HEK293 (cell line): ENCODE measurements around the gene NSFL1C.

Experiments
- CTCF ChIA-PET: fragments of 350-600 bp; formaldehyde crosslinking; extraction: SDS; loops from one replicate; lab custom pipeline; 2021; ENCODE audit warnings: antibody characterized with exemption; lab: Yijun Ruan, JAX
- POLR2A ChIA-PET: fragments of 300-600 bp; formaldehyde crosslinking; extraction: SDS; loops from one replicate; lab custom pipeline; 2020; ENCODE audit warnings: antibody characterized with exemption, inconsistent platforms; lab: Yijun Ruan, JAX
- H3K27ac ChIP-seq: fragments of 200-500 bp; sonication (Bioruptor generic); 2 replicates; pipeline ENCODE4 v1.5.1; 2014; ENCODE audit warnings: low read depth, low read length, control low read depth, inconsistent platforms; ENCODE audit errors: extremely low read depth
- H3K36me3 ChIP-seq, 2 experiments: fragments of 200-500 bp in 1 of 2; sonication (Bioruptor generic) in 1 of 2; 1 replicate in 1 of 2; 2 replicates in 1 of 2; pipeline ENCODE4 v1.5.1; 2014 to 2017; ENCODE audit warnings: inconsistent platforms in 2 of 2, low read length in 2 of 2; ENCODE audit not compliant: control insufficient read depth in 2 of 2, insufficient read depth in 1 of 2
- H3K4me1 ChIP-seq: fragments of 200-500 bp; sonication (Bioruptor generic); 2 replicates; pipeline ENCODE4 v1.5.1; 2014; ENCODE audit warnings: mild to moderate bottlenecking, low read length, inconsistent platforms; ENCODE audit not compliant: control insufficient read depth, insufficient read depth
- H3K4me3 ChIP-seq: 2 replicates; pipeline ENCODE4 v1.5.1; 2011; ENCODE audit warnings: low read depth, mild to moderate bottlenecking, control low read depth, low read length, moderate library complexity
- H3K9me3 ChIP-seq: fragments of 200-500 bp; sonication (Bioruptor generic); 2 replicates; pipeline ENCODE4 v1.5.1; 2014; ENCODE audit warnings: low read depth, low read length, inconsistent platforms; ENCODE audit not compliant: control insufficient read depth, insufficient read depth
- HOXC10 ChIP-seq: sonication (generic); formaldehyde crosslinking; IDR thresholded peaks from 2 replicates; pipeline ENCODE4 v1.8.1; 2023; ENCODE audit warnings: mild to moderate bottlenecking, missing genetic modification reagents
- MZF1 ChIP-seq: fragments of 450-650 bp; formaldehyde crosslinking; IDR thresholded peaks from 2 replicates; pipeline ENCODE4 v1.5.1; 2017; ENCODE audit warnings: missing biosample characterization, missing genetic modification characterization, borderline replicate concordance
- SP2 ChIP-seq: fragments of 450-650 bp; formaldehyde crosslinking; IDR thresholded peaks from 2 replicates; pipeline ENCODE4 v1.5.1; 2016; ENCODE audit warnings: missing biosample characterization, missing genetic modification characterization
- ZFP69B ChIP-seq: fragments of 450-650 bp; formaldehyde crosslinking; IDR thresholded peaks from 2 replicates; pipeline ENCODE4 v1.5.1; 2016; ENCODE audit warnings: missing biosample characterization, missing genetic modification characterization
- ZNF114 ChIP-seq: fragments of 450-650 bp; formaldehyde crosslinking; IDR thresholded peaks from 2 replicates; pipeline ENCODE4 v1.5.0; 2017; ENCODE audit warnings: missing biosample characterization, missing genetic modification characterization
- ZNF248 ChIP-seq: fragments of 450-650 bp; formaldehyde crosslinking; IDR thresholded peaks from 2 replicates; pipeline ENCODE4 v1.5.1; 2017; ENCODE audit warnings: missing biosample characterization, missing genetic modification characterization
- ZNF311 ChIP-seq: fragments of 450-650 bp; formaldehyde crosslinking; IDR thresholded peaks from 2 replicates; pipeline ENCODE4 v1.5.1; 2017; ENCODE audit warnings: missing biosample characterization, missing genetic modification characterization, borderline replicate concordance
- ZNF416 ChIP-seq: fragments of 450-650 bp; formaldehyde crosslinking; IDR thresholded peaks from 2 replicates; pipeline ENCODE4 v1.5.1; 2016; ENCODE audit warnings: missing biosample characterization, missing genetic modification characterization
- ZNF426 ChIP-seq: fragments of 450-650 bp; formaldehyde crosslinking; IDR thresholded peaks from 2 replicates; pipeline ENCODE4 v1.5.1; 2017; ENCODE audit warnings: missing biosample characterization, missing genetic modification characterization, mild to moderate bottlenecking, inconsistent platforms, moderate library complexity
- ZNF473 ChIP-seq: fragments of 450-650 bp; formaldehyde crosslinking; IDR thresholded peaks from 2 replicates; pipeline ENCODE4 v1.5.1; 2017; ENCODE audit warnings: missing biosample characterization, missing genetic modification characterization
- ZNF521 ChIP-seq: fragments of 450-650 bp; formaldehyde crosslinking; IDR thresholded peaks from 2 replicates; pipeline ENCODE4 v1.5.1; 2017; ENCODE audit warnings: missing biosample characterization, mild to moderate bottlenecking, missing genetic modification characterization
- ZNF624 ChIP-seq: fragments of 450-650 bp; formaldehyde crosslinking; IDR thresholded peaks from 2 replicates; pipeline ENCODE4 v1.5.1; 2017; ENCODE audit warnings: missing biosample characterization, missing genetic modification characterization
- ZNF654 ChIP-seq: fragments of 450-650 bp; formaldehyde crosslinking; IDR thresholded peaks from 2 replicates; pipeline ENCODE4 v1.5.1; 2016; ENCODE audit warnings: low read depth, missing biosample characterization, missing genetic modification characterization
- ZNF768 ChIP-seq: fragments of 450-650 bp; formaldehyde crosslinking; IDR thresholded peaks from 2 replicates; pipeline ENCODE4 v1.5.1; 2018; ENCODE audit warnings: missing biosample characterization, mild to moderate bottlenecking, missing genetic modification characterization
- ZNF843 ChIP-seq: fragments of 450-650 bp; formaldehyde crosslinking; IDR thresholded peaks from 2 replicates; pipeline ENCODE4 v1.5.1; 2016; ENCODE audit warnings: missing biosample characterization, missing genetic modification characterization
- TF ChIP-seq, protein P1 (sequence below): fragments of 450-650 bp; formaldehyde crosslinking; IDR thresholded peaks from 2 replicates; pipeline ENCODE4 v1.5.1; 2016; ENCODE audit warnings: missing biosample characterization, missing genetic modification characterization
- TF ChIP-seq, protein P2 (sequence below): fragments of 450-650 bp; formaldehyde crosslinking; IDR thresholded peaks from 2 replicates; pipeline ENCODE4 v1.5.1; 2017; ENCODE audit warnings: missing biosample characterization, missing genetic modification characterization
- TF ChIP-seq, protein P3 (sequence below): fragments of 450-650 bp; formaldehyde crosslinking; IDR thresholded peaks from 2 replicates; pipeline ENCODE4 v1.5.1; 2016; ENCODE audit warnings: missing biosample characterization, missing genetic modification characterization
- TF ChIP-seq, protein P4 (sequence below): fragments of 450-650 bp; formaldehyde crosslinking; IDR thresholded peaks from 2 replicates; pipeline ENCODE4 v1.5.1; 2016; ENCODE audit warnings: missing biosample characterization, missing genetic modification characterization
- TF ChIP-seq, protein P5 (sequence below): fragments of 450-650 bp; formaldehyde crosslinking; IDR thresholded peaks from 2 replicates; pipeline ENCODE4 v1.5.1; 2016; ENCODE audit warnings: missing biosample characterization, missing genetic modification characterization, borderline replicate concordance

The NSFL1C gene

DNA sequence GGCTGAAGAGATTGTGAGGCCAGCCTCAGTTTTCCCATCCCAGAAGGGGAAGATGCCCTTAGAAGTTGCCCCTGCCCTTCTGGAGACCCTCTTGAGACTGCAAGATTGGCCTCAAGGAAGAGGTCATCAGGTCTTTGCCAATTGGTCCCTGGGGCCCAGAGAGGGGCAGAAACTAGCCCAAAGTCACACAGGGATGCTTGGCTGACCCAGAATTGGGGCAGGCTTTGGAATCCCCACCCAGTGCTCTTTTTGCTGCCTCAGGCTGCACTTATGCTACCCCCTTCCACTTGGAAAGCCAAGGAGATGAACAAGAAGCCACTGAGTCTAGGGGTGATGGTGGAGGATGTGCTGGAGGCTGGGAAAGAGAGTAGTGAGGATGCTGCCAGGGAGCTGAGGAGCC is 48.9 kb downstream of the NSFL1C start:
- no peaks in the 10 kb centered on the region for H3K36me3 ChIP-seq
- ChIA-PET CTCF (no interaction called here), POLR2A (no interaction called here)
- H3K4me3 ChIP-seq: no peak overlapping the region
- H3K9me3 ChIP-seq: no peaks in the 10 kb centered on the region
- TF ChIP-seq ZNF248 (tag by site-specific recombination) (no peak), HOXC10 (CRISPR knock-in tag) (no peak), MZF1 (tag by site-specific recombination) (no peak), ZNF843 (tag by site-specific recombination) (no peak), ZFP69B (tag by site-specific recombination) (no peak), ZNF521 (tag by site-specific recombination) (no peak), ZNF311 (tag by site-specific recombination) (no peak), SP2 (no peak), ZNF473 (tag by site-specific recombination) (no peak), ZNF416 (tag by site-specific recombination) (no peak), ZNF654 (no peak), ZNF768 (no peak), ZNF114 (tag by site-specific recombination) (no peak), ZNF426 (tag by site-specific recombination) (no peak), ZNF624 (no peak)
- TF ChIP-seq, protein P1, sequence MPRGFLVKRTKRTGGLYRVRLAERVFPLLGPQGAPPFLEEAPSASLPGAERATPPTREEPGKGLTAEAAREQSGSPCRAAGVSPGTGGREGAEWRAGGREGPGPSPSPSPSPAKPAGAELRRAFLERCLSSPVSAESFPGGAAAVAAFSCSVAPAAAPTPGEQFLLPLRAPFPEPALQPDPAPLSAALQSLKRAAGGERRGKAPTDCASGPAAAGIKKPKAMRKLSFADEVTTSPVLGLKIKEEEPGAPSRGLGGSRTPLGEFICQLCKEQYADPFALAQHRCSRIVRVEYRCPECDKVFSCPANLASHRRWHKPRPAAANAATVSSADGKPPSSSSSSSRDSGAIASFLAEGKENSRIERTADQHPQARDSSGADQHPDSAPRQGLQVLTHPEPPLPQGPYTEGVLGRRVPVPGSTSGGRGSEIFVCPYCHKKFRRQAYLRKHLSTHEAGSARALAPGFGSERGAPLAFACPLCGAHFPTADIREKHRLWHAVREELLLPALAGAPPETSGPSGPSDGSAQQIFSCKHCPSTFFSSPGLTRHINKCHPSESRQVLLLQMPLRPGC (tag by site-specific recombination): no peak
- TF ChIP-seq, protein P2, sequence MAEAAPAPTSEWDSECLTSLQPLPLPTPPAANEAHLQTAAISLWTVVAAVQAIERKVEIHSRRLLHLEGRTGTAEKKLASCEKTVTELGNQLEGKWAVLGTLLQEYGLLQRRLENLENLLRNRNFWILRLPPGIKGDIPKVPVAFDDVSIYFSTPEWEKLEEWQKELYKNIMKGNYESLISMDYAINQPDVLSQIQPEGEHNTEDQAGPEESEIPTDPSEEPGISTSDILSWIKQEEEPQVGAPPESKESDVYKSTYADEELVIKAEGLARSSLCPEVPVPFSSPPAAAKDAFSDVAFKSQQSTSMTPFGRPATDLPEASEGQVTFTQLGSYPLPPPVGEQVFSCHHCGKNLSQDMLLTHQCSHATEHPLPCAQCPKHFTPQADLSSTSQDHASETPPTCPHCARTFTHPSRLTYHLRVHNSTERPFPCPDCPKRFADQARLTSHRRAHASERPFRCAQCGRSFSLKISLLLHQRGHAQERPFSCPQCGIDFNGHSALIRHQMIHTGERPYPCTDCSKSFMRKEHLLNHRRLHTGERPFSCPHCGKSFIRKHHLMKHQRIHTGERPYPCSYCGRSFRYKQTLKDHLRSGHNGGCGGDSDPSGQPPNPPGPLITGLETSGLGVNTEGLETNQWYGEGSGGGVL (tag by site-specific recombination): no peak
- TF ChIP-seq, protein P3, sequence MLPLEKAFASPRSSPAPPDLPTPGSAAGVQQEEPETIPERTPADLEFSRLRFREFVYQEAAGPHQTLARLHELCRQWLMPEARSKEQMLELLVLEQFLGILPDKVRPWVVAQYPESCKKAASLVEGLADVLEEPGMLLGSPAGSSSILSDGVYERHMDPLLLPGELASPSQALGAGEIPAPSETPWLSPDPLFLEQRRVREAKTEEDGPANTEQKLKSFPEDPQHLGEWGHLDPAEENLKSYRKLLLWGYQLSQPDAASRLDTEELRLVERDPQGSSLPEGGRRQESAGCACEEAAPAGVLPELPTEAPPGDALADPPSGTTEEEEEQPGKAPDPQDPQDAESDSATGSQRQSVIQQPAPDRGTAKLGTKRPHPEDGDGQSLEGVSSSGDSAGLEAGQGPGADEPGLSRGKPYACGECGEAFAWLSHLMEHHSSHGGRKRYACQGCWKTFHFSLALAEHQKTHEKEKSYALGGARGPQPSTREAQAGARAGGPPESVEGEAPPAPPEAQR (tag by site-specific recombination): no peak
- TF ChIP-seq, protein P4, sequence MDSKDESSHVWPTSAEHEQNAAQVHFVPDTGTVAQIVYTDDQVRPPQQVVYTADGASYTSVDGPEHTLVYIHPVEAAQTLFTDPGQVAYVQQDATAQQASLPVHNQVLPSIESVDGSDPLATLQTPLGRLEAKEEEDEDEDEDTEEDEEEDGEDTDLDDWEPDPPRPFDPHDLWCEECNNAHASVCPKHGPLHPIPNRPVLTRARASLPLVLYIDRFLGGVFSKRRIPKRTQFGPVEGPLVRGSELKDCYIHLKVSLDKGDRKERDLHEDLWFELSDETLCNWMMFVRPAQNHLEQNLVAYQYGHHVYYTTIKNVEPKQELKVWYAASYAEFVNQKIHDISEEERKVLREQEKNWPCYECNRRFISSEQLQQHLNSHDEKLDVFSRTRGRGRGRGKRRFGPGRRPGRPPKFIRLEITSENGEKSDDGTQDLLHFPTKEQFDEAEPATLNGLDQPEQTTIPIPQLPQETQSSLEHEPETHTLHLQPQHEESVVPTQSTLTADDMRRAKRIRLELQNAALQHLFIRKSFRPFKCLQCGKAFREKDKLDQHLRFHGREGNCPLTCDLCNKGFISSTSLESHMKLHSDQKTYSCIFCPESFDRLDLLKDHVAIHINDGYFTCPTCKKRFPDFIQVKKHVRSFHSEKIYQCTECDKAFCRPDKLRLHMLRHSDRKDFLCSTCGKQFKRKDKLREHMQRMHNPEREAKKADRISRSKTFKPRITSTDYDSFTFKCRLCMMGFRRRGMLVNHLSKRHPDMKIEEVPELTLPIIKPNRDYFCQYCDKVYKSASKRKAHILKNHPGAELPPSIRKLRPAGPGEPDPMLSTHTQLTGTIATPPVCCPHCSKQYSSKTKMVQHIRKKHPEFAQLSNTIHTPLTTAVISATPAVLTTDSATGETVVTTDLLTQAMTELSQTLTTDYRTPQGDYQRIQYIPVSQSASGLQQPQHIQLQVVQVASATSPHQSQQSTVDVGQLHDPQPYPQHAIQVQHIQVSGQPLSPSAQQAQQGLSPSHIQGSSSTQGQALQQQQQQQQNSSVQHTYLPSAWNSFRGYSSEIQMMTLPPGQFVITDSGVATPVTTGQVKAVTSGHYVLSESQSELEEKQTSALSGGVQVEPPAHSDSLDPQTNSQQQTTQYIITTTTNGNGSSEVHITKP (tag by site-specific recombination): no peak
- TF ChIP-seq, protein P5, sequence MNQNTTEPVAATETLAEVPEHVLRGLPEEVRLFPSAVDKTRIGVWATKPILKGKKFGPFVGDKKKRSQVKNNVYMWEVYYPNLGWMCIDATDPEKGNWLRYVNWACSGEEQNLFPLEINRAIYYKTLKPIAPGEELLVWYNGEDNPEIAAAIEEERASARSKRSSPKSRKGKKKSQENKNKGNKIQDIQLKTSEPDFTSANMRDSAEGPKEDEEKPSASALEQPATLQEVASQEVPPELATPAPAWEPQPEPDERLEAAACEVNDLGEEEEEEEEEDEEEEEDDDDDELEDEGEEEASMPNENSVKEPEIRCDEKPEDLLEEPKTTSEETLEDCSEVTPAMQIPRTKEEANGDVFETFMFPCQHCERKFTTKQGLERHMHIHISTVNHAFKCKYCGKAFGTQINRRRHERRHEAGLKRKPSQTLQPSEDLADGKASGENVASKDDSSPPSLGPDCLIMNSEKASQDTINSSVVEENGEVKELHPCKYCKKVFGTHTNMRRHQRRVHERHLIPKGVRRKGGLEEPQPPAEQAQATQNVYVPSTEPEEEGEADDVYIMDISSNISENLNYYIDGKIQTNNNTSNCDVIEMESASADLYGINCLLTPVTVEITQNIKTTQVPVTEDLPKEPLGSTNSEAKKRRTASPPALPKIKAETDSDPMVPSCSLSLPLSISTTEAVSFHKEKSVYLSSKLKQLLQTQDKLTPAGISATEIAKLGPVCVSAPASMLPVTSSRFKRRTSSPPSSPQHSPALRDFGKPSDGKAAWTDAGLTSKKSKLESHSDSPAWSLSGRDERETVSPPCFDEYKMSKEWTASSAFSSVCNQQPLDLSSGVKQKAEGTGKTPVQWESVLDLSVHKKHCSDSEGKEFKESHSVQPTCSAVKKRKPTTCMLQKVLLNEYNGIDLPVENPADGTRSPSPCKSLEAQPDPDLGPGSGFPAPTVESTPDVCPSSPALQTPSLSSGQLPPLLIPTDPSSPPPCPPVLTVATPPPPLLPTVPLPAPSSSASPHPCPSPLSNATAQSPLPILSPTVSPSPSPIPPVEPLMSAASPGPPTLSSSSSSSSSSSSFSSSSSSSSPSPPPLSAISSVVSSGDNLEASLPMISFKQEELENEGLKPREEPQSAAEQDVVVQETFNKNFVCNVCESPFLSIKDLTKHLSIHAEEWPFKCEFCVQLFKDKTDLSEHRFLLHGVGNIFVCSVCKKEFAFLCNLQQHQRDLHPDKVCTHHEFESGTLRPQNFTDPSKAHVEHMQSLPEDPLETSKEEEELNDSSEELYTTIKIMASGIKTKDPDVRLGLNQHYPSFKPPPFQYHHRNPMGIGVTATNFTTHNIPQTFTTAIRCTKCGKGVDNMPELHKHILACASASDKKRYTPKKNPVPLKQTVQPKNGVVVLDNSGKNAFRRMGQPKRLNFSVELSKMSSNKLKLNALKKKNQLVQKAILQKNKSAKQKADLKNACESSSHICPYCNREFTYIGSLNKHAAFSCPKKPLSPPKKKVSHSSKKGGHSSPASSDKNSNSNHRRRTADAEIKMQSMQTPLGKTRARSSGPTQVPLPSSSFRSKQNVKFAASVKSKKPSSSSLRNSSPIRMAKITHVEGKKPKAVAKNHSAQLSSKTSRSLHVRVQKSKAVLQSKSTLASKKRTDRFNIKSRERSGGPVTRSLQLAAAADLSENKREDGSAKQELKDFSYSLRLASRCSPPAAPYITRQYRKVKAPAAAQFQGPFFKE (tag by site-specific recombination): no peak
- no peaks in the 10 kb centered on the region for H3K4me1 ChIP-seq
- no peak overlapping the region for H3K27ac ChIP-seq
